ENCODE results near the gene SLC22A23.
"Not testable (repeated sequence)": the region's sequence is repeated elsewhere in the genome, so short reads cannot be mapped to it uniquely, and the experiment has no call there.

The SLC22A23 gene

GRCh38 chr6:3252369-3252768 lies 204.5 kb downstream of the SLC22A23 start:
- DNase-seq (ENCODE audit: extremely low read depth in 1 of 2, low read depth in 1 of 2) = no peak

- peak; percentile 48 to 69 for DNase-seq (ENCODE audit: extremely low read depth in 1 of 2, low read depth in 1 of 2)
Measured at GRCh38 chr6:3251462-3252314, 205.2 kb downstream of the SLC22A23 start.

DNA sequence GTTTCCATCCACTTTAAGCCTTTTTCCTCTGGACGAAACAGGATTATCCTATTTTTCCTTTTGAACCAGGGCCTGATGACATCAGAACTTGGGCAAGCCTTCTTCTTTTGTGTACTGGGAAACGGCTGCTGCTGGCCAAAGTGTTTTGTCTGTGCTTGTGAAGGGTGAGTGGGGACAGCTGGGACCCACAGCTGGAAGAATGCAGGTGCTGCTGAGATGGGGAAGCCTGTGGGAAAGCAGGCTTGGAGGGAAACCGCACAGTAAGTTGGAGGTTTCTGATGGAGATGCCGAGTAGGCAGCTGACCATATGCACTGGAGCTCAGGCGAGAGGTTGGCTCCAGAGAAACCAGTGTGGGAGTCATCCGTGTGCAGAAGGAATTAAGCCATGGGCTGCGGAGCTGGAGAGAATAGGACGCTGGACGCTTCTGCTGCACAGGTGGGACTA lies 206.6 kb downstream of the SLC22A23 start:
- no peak for DNase-seq (ENCODE audit: extremely low read depth in 1 of 2, low read depth in 1 of 2)

GRCh38 chr6:3249821-3250220 lies 207.0 kb downstream of the SLC22A23 start:
- no peak for DNase-seq (ENCODE audit: extremely low read depth in 1 of 2, low read depth in 1 of 2)

- DNase-seq (ENCODE audit: extremely low read depth in 1 of 2, low read depth in 1 of 2) = no peak
Measured at GRCh38 chr6:3247255-3248146, 209.3 kb downstream of the SLC22A23 start.

- DNase-seq (ENCODE audit: extremely low read depth in 1 of 2, low read depth in 1 of 2) = no peak
Measured at GRCh38 chr6:3245216-3245615, 211.6 kb downstream of the SLC22A23 start.

DNA sequence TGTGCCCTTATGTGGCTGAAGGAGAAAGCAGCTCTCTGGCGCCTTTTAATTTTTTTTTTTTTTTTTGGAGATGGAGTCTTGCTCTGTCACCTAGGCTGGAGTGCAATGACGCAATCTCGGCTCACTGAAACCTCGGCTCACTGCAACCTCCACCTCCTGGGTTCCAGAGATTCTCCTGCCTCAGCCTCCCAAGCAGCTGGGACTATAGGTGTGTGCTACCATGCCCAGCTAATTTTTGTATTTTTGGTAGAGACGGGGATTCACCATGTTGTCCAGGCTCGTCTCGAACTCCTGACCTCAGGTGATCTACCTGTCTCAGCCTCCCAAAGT lies 212.1 kb downstream of the SLC22A23 start:
- DNase-seq (ENCODE audit: extremely low read depth in 1 of 2, low read depth in 1 of 2) = not testable (repeated sequence)

DNA sequence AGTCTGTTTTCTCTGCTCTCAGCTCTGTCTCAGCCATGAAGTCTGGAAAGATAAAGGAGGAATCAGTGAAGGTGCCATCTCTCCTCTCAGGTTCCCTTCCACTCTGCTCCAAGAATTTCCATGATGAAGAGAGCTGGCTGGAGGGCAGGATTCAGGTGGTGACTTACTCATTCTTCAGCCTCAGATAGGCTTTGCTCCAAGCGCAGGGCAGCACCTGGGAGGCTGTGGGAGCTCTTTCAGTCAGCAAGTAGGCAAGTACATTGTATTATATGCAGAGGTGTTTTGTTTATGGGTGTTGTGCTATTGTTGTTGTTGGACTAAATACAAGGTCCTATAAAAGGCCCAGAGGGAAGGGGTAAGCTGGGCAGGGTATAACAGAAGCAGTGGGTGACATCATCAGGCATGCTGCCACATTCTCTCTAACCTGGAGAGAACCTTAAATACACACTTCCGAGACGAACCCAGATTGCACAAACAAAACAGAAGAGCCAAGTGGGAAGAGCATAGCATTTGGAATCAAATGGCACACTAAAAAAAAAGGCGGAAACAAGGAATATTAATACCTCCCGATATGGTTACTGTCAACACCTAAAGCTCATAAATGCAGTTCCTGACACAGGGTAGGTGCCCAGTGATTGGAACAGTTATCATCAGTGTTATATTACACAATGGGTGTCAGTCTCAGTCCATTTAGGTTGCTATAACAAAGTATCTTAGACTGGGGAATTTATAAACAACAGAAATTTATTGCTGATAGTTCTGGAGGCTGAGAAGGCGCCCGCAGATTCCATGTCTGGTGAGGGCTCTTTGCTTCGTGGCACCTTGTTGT lies 212.6 kb downstream of the SLC22A23 start:
- no peak for DNase-seq (ENCODE audit: extremely low read depth in 1 of 2, low read depth in 1 of 2)

GRCh38 chr6:3242768-3243167 lies 214.1 kb downstream of the SLC22A23 start:
- DNase-seq (ENCODE audit: extremely low read depth in 1 of 2, low read depth in 1 of 2) = no peak

DNA sequence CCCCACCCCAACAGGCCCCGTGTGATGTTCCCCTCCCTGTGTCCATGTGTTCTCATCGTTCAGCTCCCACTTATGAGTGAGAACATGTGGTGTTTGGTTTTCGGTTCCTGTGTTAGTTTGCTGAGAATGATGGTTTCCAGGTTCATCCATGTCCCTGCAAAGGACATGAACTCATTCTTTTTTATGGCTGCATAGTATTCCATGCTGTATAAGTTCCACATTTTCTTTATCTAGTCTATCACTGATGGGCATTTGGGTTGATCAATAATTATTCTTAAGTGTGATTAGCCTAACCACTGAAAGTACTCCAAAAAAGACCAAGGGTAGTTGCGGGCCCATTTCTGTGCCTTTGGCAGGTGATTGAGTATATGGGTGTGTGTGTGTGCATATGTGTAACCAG lies 215.1 kb downstream of the SLC22A23 start:
- DNase-seq (ENCODE audit: extremely low read depth in 1 of 2, low read depth in 1 of 2) = not testable (repeated sequence)

DNA sequence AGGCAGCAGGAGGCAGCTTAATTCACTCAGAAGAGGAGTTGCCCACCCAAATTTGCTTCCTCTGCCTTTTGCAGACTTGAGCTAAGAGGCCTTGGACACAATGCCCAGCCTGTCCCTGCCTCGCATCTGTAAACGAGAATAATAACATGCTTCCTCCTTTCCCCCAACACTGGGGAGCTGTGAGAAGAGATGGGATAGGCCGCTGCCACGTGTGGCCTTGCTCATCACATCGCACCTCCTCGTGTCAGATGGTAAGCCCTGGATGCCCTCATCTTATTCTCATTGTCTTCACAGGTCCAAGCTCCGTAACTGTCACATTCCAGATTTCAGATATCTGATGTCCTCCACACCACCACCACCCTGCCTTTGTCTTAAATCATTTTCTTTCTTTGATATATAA lies 216.3 kb downstream of the SLC22A23 start:
- no peak for DNase-seq (ENCODE audit: extremely low read depth in 1 of 2, low read depth in 1 of 2)

DNA sequence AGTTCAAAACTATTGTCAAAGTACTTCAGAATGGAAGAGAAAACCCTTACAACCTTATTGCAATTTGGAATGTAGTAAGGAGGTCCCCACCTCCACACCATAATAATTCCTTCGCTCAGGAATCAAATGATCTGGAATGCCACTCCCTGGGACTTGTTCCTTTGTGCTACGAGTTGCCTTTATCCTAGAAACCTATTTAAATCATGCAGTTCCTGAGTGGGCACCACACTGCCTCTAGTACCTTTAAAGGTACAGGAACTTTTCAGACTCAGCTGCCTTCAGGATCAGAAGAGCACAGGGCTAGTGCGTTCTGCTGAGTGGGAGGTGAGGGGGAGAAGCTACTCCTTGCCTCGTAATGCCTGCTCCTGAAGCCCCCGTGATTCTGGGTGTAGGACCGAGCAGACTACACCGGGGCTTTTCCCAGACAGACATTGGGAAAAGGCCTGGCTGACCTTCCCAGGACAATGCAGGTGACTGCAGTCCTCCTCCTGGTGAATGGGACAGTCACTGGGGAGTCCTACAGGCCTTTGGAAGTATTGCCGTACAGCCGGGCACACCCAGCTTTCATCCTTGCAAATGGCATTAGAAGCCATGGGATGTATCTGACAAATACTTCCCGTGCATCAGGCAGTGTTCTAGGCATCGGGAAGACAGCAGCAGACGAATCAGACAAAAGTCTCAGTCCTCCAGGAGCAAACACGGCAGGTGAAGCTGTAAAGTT lies 217.6 kb downstream of the SLC22A23 start:
- DNase-seq (ENCODE audit: extremely low read depth in 1 of 2, low read depth in 1 of 2) = no peak

- no peak for DNase-seq (ENCODE audit: extremely low read depth in 1 of 2, low read depth in 1 of 2)
Measured at GRCh38 chr6:3237761-3238662, 218.8 kb downstream of the SLC22A23 start.

DNA sequence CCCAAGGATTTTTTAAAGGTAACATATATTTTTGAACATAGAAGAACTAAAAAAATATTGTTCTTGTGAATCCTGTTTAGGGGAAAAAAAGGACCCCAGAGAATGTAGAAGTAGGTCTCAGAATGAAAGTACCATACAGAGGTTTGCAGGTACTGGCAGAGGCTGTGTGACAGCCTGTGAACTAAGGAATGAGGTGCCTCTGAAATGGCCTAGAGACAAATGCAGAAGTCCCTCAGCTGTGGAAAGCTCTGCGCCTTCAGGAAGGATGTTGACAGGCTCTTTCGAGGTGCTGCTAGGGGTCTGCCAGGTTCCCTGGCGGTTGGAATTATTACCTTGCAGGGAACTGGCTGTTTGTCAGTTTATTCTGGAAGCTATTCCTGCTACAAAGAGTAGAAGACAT lies 220.8 kb downstream of the SLC22A23 start:
- no peak for DNase-seq (ENCODE audit: extremely low read depth in 1 of 2, low read depth in 1 of 2)

DNA sequence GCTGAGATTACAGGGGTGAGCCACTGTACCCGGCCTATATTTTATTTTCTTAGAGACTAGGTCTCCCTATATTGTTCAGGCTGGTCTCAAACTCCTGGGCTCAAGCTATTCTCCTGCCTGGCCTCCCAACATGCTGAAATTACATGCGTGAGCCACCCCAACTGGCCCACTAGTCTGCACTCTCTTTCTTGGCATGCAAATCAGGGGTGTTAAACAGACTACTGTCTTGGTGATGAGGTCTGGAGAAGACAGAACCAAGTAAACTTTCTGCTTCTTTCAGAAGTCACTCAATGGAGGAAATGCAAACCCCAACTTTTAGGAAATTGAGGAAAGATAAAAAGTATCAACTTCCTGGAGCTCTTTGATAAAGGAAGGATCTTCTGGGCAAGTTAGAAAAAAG lies 221.4 kb downstream of the SLC22A23 start:
- DNase-seq (ENCODE audit: extremely low read depth in 1 of 2, low read depth in 1 of 2) = no peak

GRCh38 chr6:3233904-3234303 lies 222.9 kb downstream of the SLC22A23 start:
- DNase-seq (ENCODE audit: extremely low read depth in 1 of 2, low read depth in 1 of 2) = no peak

DNA sequence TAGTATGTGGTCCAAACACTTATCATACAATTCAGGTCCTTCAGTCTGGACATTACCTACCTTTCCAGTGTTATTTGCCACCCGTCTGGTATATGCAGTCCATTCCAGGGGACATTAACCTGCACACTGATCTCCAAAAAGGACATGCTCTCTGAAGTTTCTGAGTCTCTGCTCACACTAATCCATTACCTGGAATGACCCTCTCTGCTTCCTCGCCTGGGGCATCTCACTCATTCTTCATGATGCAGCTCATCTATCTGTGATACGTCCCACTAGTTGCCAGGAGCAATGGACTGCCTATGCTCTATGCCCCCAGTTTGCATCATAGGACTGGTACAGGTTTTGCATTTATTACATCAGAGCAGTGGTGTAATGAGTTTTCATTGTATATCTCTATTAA lies 223.5 kb downstream of the SLC22A23 start:
- DNase-seq (ENCODE audit: extremely low read depth in 1 of 2, low read depth in 1 of 2) = no peak

DNA sequence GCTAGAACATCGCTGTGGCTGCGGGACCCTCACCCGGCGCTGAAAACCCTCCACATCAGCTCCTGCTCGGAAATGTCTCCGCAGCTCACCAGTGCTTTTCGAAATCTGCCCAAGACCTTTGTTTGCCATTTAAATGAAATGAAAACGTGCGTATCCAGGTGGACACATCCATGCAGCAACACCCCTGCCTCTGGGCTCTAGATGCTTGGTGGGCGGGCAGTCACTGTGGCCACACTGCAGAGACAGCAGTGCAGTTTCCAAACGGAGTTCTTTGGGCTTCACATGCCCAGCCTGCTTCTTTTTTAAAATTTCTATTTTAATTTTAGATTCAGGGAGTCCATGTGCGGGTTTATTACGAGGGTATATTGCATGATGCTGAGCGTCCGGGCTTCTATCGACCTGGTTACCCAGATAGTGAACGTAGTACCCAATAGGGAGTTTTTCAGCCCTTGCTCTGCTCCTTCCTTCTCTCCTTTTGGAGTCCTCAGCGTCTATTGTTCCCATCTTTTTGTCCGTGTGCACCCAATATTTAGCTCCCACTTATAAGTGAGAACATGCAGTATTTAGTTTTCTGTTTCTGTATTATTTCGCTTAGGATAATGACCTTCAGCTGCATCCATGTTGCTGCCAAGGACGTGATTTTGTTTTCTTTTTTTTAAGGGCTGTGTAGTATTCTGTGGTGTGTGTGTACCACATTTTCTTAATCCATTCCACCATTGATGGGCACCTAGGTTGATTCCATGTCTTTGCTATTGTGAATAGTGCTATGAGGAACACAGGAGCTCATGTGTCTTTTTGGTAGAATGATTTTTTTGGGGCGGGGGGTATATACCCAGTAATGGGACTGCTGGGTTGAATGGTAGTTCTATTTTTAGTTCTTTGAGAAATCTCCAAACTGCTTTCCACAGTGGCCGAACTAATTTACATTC lies 224.6 kb downstream of the SLC22A23 start:
- DNase-seq (ENCODE audit: extremely low read depth in 1 of 2, low read depth in 1 of 2) = no peak

Measured in activated CD8-positive, alpha-beta memory T cell treated with anti-CD3 and anti-CD28 coated beads for 1 hour (primary cell).